IMR-90 (cell line): ENCODE data around the gene C3orf18. TPM values are rescaled to one million over a fixed set of nuclear protein-coding genes. Genes with fewer than 3 reads are reported as not detected.

ENCODE experiments used
- ATAC-seq: fragments of 200-7000 bp; cut with Tn5 transposase; 2 replicates; pipeline ENCODE4 v1.9.1; 2020; ENCODE audit warnings: low read depth, mild to moderate bottlenecking, moderate library complexity
- BruUV-seq: library from RNA; stranded (reverse); fragments of 400-500 nt; replicated peaks from 2 replicates; lab custom pipeline; 2021; lab: Mats Ljungman, UMichigan
- CTCF ChIA-PET: fragments of 300-600 bp; formaldehyde crosslinking; extraction: SDS; loops from one replicate; lab custom pipeline; 2021; ENCODE audit warnings: antibody characterized with exemption; lab: Yijun Ruan, JAX
- POLR2A ChIA-PET: fragments of 300-600 bp; sonication (Branson Sonifier 250); formaldehyde crosslinking; loops from one replicate; lab custom pipeline; 2022; ENCODE audit warnings: antibody characterized with exemption; ENCODE audit not compliant: unreplicated experiment; lab: Charles Lee
- DNase-seq: peaks from one replicate; pipeline ENCODE4 v3.0.0; 2013
- H2AFZ ChIP-seq: replicated peaks from 2 replicates; pipeline ENCODE3; 2013; ENCODE audit warnings: low read length, mild to moderate bottlenecking; ENCODE audit not compliant: poor library complexity
- H2AK5ac ChIP-seq: 2 replicates; pipeline ENCODE4 v1.6.1; 2013; ENCODE audit warnings: low read depth, low read length, inconsistent platforms
- H2AK9ac ChIP-seq: replicated peaks from 2 replicates; pipeline ENCODE3; 2013; ENCODE audit warnings: mild to moderate bottlenecking, low read depth, low read length, moderate library complexity; ENCODE audit not compliant: poor library complexity
- H2BK120ac ChIP-seq: 2 replicates; pipeline ENCODE4 v1.6.1; 2013; ENCODE audit warnings: low read depth, low read length, inconsistent platforms
- H2BK15ac ChIP-seq: 3 replicates; pipeline ENCODE4 v1.6.1; 2013; ENCODE audit warnings: low read depth, low read length, inconsistent platforms
- H2BK20ac ChIP-seq: 2 replicates; pipeline ENCODE4 v1.6.1; 2013; ENCODE audit warnings: low read depth, mild to moderate bottlenecking, inconsistent platforms, low read length, moderate library complexity
- H2BK5ac ChIP-seq: 2 replicates; pipeline ENCODE4 v1.6.1; 2013; ENCODE audit warnings: mild to moderate bottlenecking, low read depth, low read length, inconsistent platforms; ENCODE audit not compliant: poor library complexity, severe bottlenecking
- H3K14ac ChIP-seq: replicated peaks from 2 replicates; pipeline ENCODE4 v1.6.1; 2013; ENCODE audit warnings: low read depth, low read length, inconsistent platforms
- H3K18ac ChIP-seq: 2 replicates; pipeline ENCODE4 v1.6.1; 2013; ENCODE audit warnings: low read depth, low read length, control low read depth
- H3K23ac ChIP-seq: 2 replicates; pipeline ENCODE4 v1.6.1; 2013; ENCODE audit warnings: low read depth, low read length, inconsistent platforms
- H3K27ac ChIP-seq: 2 replicates; pipeline ENCODE4 v1.5.1; 2013; ENCODE audit warnings: mild to moderate bottlenecking, control low read depth, low read length; ENCODE audit not compliant: insufficient read depth
- H3K27me3 ChIP-seq: 2 replicates; pipeline ENCODE4 v1.6.1; 2013; ENCODE audit warnings: low read length; ENCODE audit not compliant: control insufficient read depth, insufficient read depth
- H3K36me3 ChIP-seq: 2 replicates; pipeline ENCODE4 v1.6.1; 2013; ENCODE audit warnings: low read length, mixed read lengths; ENCODE audit not compliant: control insufficient read depth, insufficient read depth
- H3K4ac ChIP-seq: 2 replicates; pipeline ENCODE4 v1.6.1; 2013; ENCODE audit warnings: low read depth, low read length, inconsistent platforms
- H3K4me1 ChIP-seq: 2 replicates; pipeline ENCODE4 v1.6.1; 2013; ENCODE audit warnings: low read length, mixed read lengths; ENCODE audit not compliant: control insufficient read depth, insufficient read depth
- H3K4me2 ChIP-seq: 2 replicates; pipeline ENCODE4 v1.6.1; 2013; ENCODE audit warnings: low read depth, mild to moderate bottlenecking, control low read depth, low read length, moderate library complexity
- H3K4me3 ChIP-seq: 2 replicates; pipeline ENCODE4 v1.5.1; 2013; ENCODE audit warnings: low read depth, mild to moderate bottlenecking, control low read depth, low read length, moderate library complexity; ENCODE audit not compliant: insufficient read depth
- H3K56ac ChIP-seq: 2 replicates; pipeline ENCODE4 v1.6.1; 2013; ENCODE audit warnings: low read length, inconsistent platforms; ENCODE audit not compliant: insufficient read depth; ENCODE audit errors: extremely low read depth
- H3K79me1 ChIP-seq, 2 experiments: 2 replicates each; pipeline ENCODE4 v1.6.1; 2013; ENCODE audit warnings: low read length in 2 of 2, inconsistent platforms in 1 of 2, low read depth in 1 of 2
- H3K9ac ChIP-seq: 2 replicates; pipeline ENCODE4 v1.6.1; 2013; ENCODE audit warnings: low read depth, low read length, control low read depth
- H3K9me1 ChIP-seq: 2 replicates; pipeline ENCODE4 v1.6.1; 2013; ENCODE audit warnings: low read length, inconsistent platforms; ENCODE audit not compliant: insufficient read depth
- H3K9me3 ChIP-seq: 2 replicates; pipeline ENCODE4 v1.6.1; 2013; ENCODE audit warnings: low read length; ENCODE audit not compliant: control insufficient read depth, insufficient read depth
- H4K20me1 ChIP-seq: 2 replicates; pipeline ENCODE4 v1.6.1; 2013; ENCODE audit warnings: low read length, inconsistent platforms; ENCODE audit not compliant: insufficient read depth
- H4K5ac ChIP-seq: 2 replicates; pipeline ENCODE4 v1.6.1; 2013; ENCODE audit warnings: mild to moderate bottlenecking, low read depth, low read length, control low read depth
- H4K8ac ChIP-seq, 2 experiments: 2 replicates each; pipeline ENCODE4 v1.6.1; 2013; ENCODE audit warnings: low read depth in 2 of 2, low read length in 2 of 2, control low read depth in 1 of 2, inconsistent platforms in 1 of 2
- H4K91ac ChIP-seq: 2 replicates; pipeline ENCODE4 v1.6.1; 2013; ENCODE audit warnings: low read depth, low read length, inconsistent platforms; ENCODE audit not compliant: insufficient read depth
- BHLHE40 ChIP-seq: fragments of 150-350 bp; IDR thresholded peaks from 2 replicates; pipeline ENCODE4 v1.6.1; 2016; ENCODE audit warnings: mild to moderate bottlenecking, low read depth, low read length
- RAD21 ChIP-seq: IDR thresholded peaks from 2 replicates; pipeline ENCODE4 v1.6.1; 2012; ENCODE audit warnings: low read length, improper control_type of control experiment
- SMC3 ChIP-seq: fragments of 150-350 bp; IDR thresholded peaks from 2 replicates; pipeline ENCODE4 v1.6.1; 2016; ENCODE audit warnings: low read depth, mild to moderate bottlenecking, antibody characterized with exemption, low read length, moderate library complexity
- WGBS, 2 experiments: methylation state at CpG; one replicate each; pipeline versions ENCODE4 v1.1.5 to v1.1.7; 2013; ENCODE audit warnings: missing lambda C conversion rate in 2 of 2; ENCODE audit not compliant: insufficient read length in 1 of 2; ENCODE audit errors: extremely low coverage in 2 of 2; 5-methylcytosine and 5-hydroxymethylcytosine counted together
- dilution Hi-C: fragments of 300-500 bp; cut with HindIII; formaldehyde crosslinking; loops from one replicate; pipeline ENCODE4 v1.14.3; 2018; ENCODE audit warnings: low sequenced_read_pairs; ENCODE audit not compliant: unreplicated experiment
- in situ Hi-C: fragments of 300-500 bp; cut with MboI; formaldehyde crosslinking; loops from 3 replicates; pipeline ENCODE4 v1.14.3; 2019; ENCODE audit warnings: low sequenced_read_pairs, inconsistent platforms, mixed read lengths
- intact Hi-C: fragments of 100-400 bp; cut with micrococcal nuclease; formaldehyde crosslinking; loops from 2 replicates; pipeline ENCODE4 v1.10.0; 2022
- polyA plus RNA-seq, 3 experiments: library from polyadenylated mRNA; depleted of rRNA; stranded (reverse); fragments of >200 nt; gene quantifications; 2 replicates each; pipeline ENCODE4 v1.2.3, GENCODE V29; 2012; ENCODE audit warnings: low replicate concordance in 1 of 3
- total RNA-seq: library from RNA; depleted of rRNA; stranded (reverse); fragments of >200 nt; gene quantifications from 2 replicates; pipeline ENCODE4 v1.2.3, GENCODE V29; 2012
- TF ChIP-seq, protein P1 (sequence below): conservative IDR thresholded peaks from 2 replicates; pipeline ENCODE4 v1.5.1; 2012; ENCODE audit warnings: mild to moderate bottlenecking, low read depth, low read length, improper control_type of control experiment

Gene C3orf18
- total and polyA plus RNA-seq, 2 of the 4 experiments (the other 2 are of a cell fraction), result 6.8 to 10.6 TPM

DNA sequence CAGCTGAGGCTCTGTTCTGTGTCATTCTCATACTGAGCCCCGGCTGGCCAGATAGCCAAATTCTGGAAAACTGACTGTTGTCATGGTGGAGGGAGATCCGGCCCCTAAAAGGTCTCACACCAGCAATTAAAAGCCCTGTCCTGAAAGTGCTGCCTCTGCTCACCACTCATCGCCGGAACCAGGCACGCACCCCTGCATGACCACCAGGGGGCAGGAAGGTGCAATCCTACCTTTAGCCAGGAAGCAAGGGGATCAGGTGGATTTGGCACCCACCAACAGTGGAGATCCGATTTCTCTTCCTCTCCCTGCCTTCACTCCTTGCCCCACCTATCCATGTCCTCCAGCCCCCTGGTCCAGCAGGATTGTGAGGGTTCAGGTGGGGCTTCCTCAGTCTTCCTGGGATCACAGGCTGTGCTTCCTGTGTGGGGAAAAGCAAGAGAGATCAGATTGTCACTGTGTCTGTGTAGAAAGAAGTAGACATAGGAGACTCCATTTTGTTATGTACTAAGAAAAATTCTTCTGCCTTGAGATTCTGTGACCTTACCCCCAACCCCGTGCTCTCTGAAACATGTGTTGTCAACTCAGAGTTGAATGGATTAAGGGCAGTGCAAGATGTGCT lies 48.0 kb downstream of the C3orf18 start:
- dilution Hi-C loops, result no loop called here
- Histone ChIP-seq H3K18ac (no peak overlapping the region), H4K5ac (no peak overlapping the region), H3K9me1 (no peaks in the 10 kb centered on the region), H2BK20ac (no peak overlapping the region), H2AK9ac (no peak overlapping the region), H3K27me3 (peaks cover 62% of the 10 kb centered on the region), H3K9me3 (no peaks in the 10 kb centered on the region), H4K91ac (no peak overlapping the region), H3K4ac (no peak overlapping the region), H2AFZ (peak overlapping the region; percentile 58), H2BK120ac (no peak overlapping the region), H2AK5ac (no peak overlapping the region), H3K27ac (no peak overlapping the region), H3K79me1 (no peaks in the 10 kb centered on the region), H3K4me2 (no peak overlapping the region), H3K14ac (no peak overlapping the region), H2BK5ac (no peak overlapping the region), H3K4me3 (no peak overlapping the region), H4K8ac (no peak overlapping the region), H3K56ac (no peak overlapping the region), H3K36me3 (no peaks in the 10 kb centered on the region), H2BK15ac (no peak overlapping the region), H3K23ac (no peak overlapping the region), H3K9ac (no peak overlapping the region), H4K20me1 (no peaks in the 10 kb centered on the region), H3K4me1 (no peaks in the 10 kb centered on the region)
- intact Hi-C loops, result loop anchor here (1.0 kb wide), 1 partner anchor 95 kb away; no protein-coding TSS in a partner anchor
- peak; percentile 25 for DNase-seq
- no CpG with 5 or more reads among the region's 7 CpGs for WGBS, 2 experiments
- ATAC-seq, result peak; percentile 65
- in situ Hi-C loops, result no loop called here
- TF ChIP-seq SMC3 (peak; percentile 53), BHLHE40 (no peak), RAD21 (peak; percentile 53)
- TF ChIP-seq, protein P1, sequence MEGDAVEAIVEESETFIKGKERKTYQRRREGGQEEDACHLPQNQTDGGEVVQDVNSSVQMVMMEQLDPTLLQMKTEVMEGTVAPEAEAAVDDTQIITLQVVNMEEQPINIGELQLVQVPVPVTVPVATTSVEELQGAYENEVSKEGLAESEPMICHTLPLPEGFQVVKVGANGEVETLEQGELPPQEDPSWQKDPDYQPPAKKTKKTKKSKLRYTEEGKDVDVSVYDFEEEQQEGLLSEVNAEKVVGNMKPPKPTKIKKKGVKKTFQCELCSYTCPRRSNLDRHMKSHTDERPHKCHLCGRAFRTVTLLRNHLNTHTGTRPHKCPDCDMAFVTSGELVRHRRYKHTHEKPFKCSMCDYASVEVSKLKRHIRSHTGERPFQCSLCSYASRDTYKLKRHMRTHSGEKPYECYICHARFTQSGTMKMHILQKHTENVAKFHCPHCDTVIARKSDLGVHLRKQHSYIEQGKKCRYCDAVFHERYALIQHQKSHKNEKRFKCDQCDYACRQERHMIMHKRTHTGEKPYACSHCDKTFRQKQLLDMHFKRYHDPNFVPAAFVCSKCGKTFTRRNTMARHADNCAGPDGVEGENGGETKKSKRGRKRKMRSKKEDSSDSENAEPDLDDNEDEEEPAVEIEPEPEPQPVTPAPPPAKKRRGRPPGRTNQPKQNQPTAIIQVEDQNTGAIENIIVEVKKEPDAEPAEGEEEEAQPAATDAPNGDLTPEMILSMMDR, result peak; percentile 69
- ChIA-PET POLR2A (no interaction called here), CTCF (no interaction called here)
- BruUV-seq, result no TSS peak
